ENCODE measurements around the gene YIPF1. TPM values are rescaled to one million over a fixed set of nuclear protein-coding genes. Genes with fewer than 3 reads are reported as not detected.

The YIPF1 gene
- polyA plus RNA-seq, 3 donors = 24.4 to 51.9 (median 42.1) TPM

DNA sequence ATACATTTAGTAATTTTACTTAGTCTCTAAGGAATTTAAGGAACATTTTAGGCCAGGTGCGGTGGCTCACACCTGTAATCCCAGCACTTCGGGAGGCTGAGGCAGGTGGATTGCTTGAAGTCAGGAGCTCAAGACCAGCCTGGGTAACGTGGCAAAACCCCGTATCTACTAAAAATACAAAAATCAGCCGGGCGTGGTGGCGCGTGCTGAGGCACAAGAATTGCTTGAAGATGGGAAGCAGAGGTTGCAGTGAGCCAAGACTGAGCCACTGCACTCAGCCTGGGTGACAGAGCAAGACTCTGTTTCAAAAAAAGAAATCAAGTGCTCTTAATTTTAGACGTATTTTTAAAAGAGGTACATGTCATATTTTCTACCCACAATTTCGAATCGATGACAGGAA is 54.8 kb downstream of the YIPF1 start:
- peaks cover 22% of the 10 kb centered on the region for H3K4me1 Mint-ChIP-seq
- intact Hi-C loops (cut with micrococcal nuclease) = loop anchor here (5.0 kb wide), 3 partner anchors 58 to 218 kb away; partner anchors contain the start of genes DIO1 (in 1 of the 2), IFT25 (in 1 of the 2), LRRC42 (in 1 of the 2) and TCEANC2 (in 1 of the 2)
- H3K27me3 ChIP-seq (ENCODE audit: control insufficient read depth in 2 of 2, insufficient read depth in 2 of 2, low read length in 2 of 2) = no peaks in the 10 kb centered on the region
- peaks cover 9 to 23% of the 10 kb centered on the region in 2 donors for H3K36me3 Mint-ChIP-seq
- H3K4me3 ChIP-seq (replicated peaks in 1 of 3; ENCODE audit: low read depth in 2 of 3, low read length in 3 of 3) = no peak overlapping the region
- no peaks in the 10 kb centered on the region for H3K9me3 ChIP-seq (replicated peaks in 1 of 2; ENCODE audit: control insufficient read depth in 1 of 2, insufficient read depth in 1 of 2, low read length in 2 of 2)
- 93% methylated on average over 8 of the region's 11 CpGs for WGBS (ENCODE audit: insufficient coverage)
- H3K9me3 Mint-ChIP-seq = no peaks in the 10 kb centered on the region
- peaks cover under 1 to 1% of the 10 kb centered on the region in 2 donors for H3K36me3 ChIP-seq (replicated peaks in 1 of 2; ENCODE audit: control insufficient read depth in 1 of 2, insufficient read depth in 2 of 2, low read length in 2 of 2)
- H3K4me2 ChIP-seq (replicated peaks; ENCODE audit: extremely low read depth, low read length, poor library complexity, severe bottlenecking) = no peak overlapping the region
- no peak overlapping the region for H3K4me3 Mint-ChIP-seq
- H3K9ac ChIP-seq (ENCODE audit: insufficient read depth, low read length, poor library complexity, severe bottlenecking) = no peak overlapping the region
- TF ChIP-seq, protein P1, sequence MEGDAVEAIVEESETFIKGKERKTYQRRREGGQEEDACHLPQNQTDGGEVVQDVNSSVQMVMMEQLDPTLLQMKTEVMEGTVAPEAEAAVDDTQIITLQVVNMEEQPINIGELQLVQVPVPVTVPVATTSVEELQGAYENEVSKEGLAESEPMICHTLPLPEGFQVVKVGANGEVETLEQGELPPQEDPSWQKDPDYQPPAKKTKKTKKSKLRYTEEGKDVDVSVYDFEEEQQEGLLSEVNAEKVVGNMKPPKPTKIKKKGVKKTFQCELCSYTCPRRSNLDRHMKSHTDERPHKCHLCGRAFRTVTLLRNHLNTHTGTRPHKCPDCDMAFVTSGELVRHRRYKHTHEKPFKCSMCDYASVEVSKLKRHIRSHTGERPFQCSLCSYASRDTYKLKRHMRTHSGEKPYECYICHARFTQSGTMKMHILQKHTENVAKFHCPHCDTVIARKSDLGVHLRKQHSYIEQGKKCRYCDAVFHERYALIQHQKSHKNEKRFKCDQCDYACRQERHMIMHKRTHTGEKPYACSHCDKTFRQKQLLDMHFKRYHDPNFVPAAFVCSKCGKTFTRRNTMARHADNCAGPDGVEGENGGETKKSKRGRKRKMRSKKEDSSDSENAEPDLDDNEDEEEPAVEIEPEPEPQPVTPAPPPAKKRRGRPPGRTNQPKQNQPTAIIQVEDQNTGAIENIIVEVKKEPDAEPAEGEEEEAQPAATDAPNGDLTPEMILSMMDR (IDR thresholded peaks at IDR 0.05) = no peak
- H2AFZ ChIP-seq (ENCODE audit: insufficient read depth, low read depth, low read length, poor library complexity, severe bottlenecking) = no peak overlapping the region
- no peaks in the 10 kb centered on the region for H4K20me1 ChIP-seq (ENCODE audit: insufficient read depth, low read length)
- peaks cover 8 to 16% of the 10 kb centered on the region in 2 donors for H3K4me1 ChIP-seq (ENCODE audit: control insufficient read depth in 1 of 2, insufficient read depth in 2 of 2, low read length in 2 of 2)
- peak overlapping the region in 2 of 7 donors; percentile 32 to 66 for H3K27ac Mint-ChIP-seq
- DNase-seq = no peak
- H3K27me3 Mint-ChIP-seq (ENCODE audit: low read depth in 3 of 3) = peaks cover 0 to 3% (median 0%) of the 10 kb centered on the region in 3 donors
- no peak overlapping the region for H3K27ac ChIP-seq (ENCODE audit: low read depth in 1 of 2, low read length in 2 of 2)
- peaks cover 58% of the 10 kb centered on the region for H3K79me2 ChIP-seq (ENCODE audit: insufficient read depth, low read length)

DNA sequence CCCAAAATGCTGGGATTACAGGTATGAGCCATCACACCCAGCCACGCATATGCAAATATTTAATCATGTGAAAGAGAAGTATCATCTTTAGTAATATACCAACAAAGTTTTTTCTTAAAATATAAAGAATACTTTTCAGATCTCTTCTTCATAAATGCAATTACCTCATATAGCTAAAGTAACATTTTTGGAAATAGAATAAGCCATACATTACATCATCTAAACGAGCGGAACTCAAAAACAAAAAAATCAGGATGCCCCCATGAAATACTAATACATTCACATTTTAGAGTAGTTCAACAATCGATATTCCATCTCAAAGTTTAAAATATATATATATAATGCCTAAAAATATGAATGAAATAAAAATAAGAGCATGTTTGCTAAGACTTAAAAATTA is 56.2 kb downstream of the YIPF1 start:
- peaks cover 16% of the 10 kb centered on the region for H3K4me1 Mint-ChIP-seq
- H2AFZ ChIP-seq (ENCODE audit: insufficient read depth, low read depth, low read length, poor library complexity, severe bottlenecking) = no peak overlapping the region
- no peak overlapping the region for H3K4me2 ChIP-seq (replicated peaks; ENCODE audit: extremely low read depth, low read length, poor library complexity, severe bottlenecking)
- H3K9me3 ChIP-seq (replicated peaks in 1 of 2; ENCODE audit: control insufficient read depth in 1 of 2, insufficient read depth in 1 of 2, low read length in 2 of 2) = no peaks in the 10 kb centered on the region
- H3K4me3 Mint-ChIP-seq = no peak overlapping the region
- H3K36me3 Mint-ChIP-seq = peaks cover 15 to 30% of the 10 kb centered on the region in 2 donors
- no peak overlapping the region for H3K27ac ChIP-seq (ENCODE audit: low read depth in 1 of 2, low read length in 2 of 2)
- no CpG with 5 or more reads among the region's 4 CpGs for WGBS (ENCODE audit: insufficient coverage)
- intact Hi-C loops (cut with micrococcal nuclease) = no loop called here
- H3K27me3 Mint-ChIP-seq (ENCODE audit: low read depth in 3 of 3) = peaks cover 0 to 3% (median 0%) of the 10 kb centered on the region in 3 donors
- H3K9me3 Mint-ChIP-seq = no peaks in the 10 kb centered on the region
- H3K79me2 ChIP-seq (ENCODE audit: insufficient read depth, low read length) = peaks cover 58% of the 10 kb centered on the region
- H3K9ac ChIP-seq (ENCODE audit: insufficient read depth, low read length, poor library complexity, severe bottlenecking) = no peak overlapping the region
- H3K36me3 ChIP-seq (replicated peaks in 1 of 2; ENCODE audit: control insufficient read depth in 1 of 2, insufficient read depth in 2 of 2, low read length in 2 of 2) = peaks cover 9 to 12% of the 10 kb centered on the region in 2 donors
- no peaks in the 10 kb centered on the region for H4K20me1 ChIP-seq (ENCODE audit: insufficient read depth, low read length)
- no peak for DNase-seq
- no peak overlapping the region for H3K27ac Mint-ChIP-seq
- H3K27me3 ChIP-seq (ENCODE audit: control insufficient read depth in 2 of 2, insufficient read depth in 2 of 2, low read length in 2 of 2) = no peaks in the 10 kb centered on the region
- H3K4me3 ChIP-seq (replicated peaks in 1 of 3; ENCODE audit: low read depth in 2 of 3, low read length in 3 of 3) = no peak overlapping the region
- H3K4me1 ChIP-seq (ENCODE audit: control insufficient read depth in 1 of 2, insufficient read depth in 2 of 2, low read length in 2 of 2) = peaks cover 8 to 10% of the 10 kb centered on the region in 2 donors
- TF ChIP-seq, protein P1 (IDR thresholded peaks at IDR 0.05) = no peak
